Body of pancreas (tissue), 4 donors: ENCODE data around the gene ZNF500.

ENCODE experiments used
- POLR2A ChIP-seq, 3 donors: fragments of 450-650 bp; IDR thresholded peaks; one replicate each; pipeline ENCODE4 v1.6.1; 2016; ENCODE audit warnings: antibody characterized with exemption in 3 of 3, mild to moderate bottlenecking in 2 of 3
- TF ChIP-seq, protein P1 (sequence below), 7 experiments: fragments of 450-650 bp in 4 of 7; fragments of 200-600 bp in 3 of 7; sonication (generic) in 3 of 7; IDR thresholded peaks; one replicate each; pipeline ENCODE4 v1.5.1; 2016 to 2019; ENCODE audit warnings: antibody characterized with exemption in 7 of 7

DNA sequence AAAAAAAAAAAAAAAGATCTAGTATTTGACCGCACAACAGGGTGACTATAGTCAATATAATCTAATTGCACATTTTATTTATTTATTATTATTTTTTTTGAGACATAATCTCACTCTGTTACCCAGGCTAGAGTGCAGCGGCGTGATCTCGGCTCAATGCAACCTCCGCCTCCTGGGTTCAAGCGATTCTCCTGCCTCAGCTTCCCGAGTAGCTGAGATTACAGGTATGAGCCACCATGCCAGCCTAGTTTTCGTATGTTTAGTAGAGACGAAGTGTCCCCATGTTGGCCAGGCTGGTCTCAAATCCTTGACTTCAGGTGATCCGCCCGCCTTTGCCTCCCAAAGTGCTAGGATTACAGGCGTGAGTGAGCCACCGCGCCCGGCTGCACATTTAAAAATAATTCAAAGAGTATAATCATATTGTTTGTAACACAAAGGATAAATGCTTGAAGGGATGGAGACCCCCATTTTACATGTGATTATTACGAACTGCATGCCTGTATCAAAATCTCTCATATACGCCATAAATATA, 33.7 kb downstream of the ZNF500 start:
- TF ChIP-seq, protein P1, sequence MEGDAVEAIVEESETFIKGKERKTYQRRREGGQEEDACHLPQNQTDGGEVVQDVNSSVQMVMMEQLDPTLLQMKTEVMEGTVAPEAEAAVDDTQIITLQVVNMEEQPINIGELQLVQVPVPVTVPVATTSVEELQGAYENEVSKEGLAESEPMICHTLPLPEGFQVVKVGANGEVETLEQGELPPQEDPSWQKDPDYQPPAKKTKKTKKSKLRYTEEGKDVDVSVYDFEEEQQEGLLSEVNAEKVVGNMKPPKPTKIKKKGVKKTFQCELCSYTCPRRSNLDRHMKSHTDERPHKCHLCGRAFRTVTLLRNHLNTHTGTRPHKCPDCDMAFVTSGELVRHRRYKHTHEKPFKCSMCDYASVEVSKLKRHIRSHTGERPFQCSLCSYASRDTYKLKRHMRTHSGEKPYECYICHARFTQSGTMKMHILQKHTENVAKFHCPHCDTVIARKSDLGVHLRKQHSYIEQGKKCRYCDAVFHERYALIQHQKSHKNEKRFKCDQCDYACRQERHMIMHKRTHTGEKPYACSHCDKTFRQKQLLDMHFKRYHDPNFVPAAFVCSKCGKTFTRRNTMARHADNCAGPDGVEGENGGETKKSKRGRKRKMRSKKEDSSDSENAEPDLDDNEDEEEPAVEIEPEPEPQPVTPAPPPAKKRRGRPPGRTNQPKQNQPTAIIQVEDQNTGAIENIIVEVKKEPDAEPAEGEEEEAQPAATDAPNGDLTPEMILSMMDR (IDR thresholded peaks at IDR 0.05): no peak
- no peak for TF ChIP-seq POLR2A (IDR thresholded peaks at IDR 0.05)
